IMR-90 (cell line): Measurements from ENCODE around the gene PTPRF. TPM values are rescaled to one million over a fixed set of nuclear protein-coding genes. Genes with fewer than 3 reads are reported as not detected.

ENCODE experiments used
- ATAC-seq: fragments of 200-7000 bp; cut with Tn5 transposase; 2 replicates; pipeline ENCODE4 v1.9.1; 2020; ENCODE audit warnings: low read depth, mild to moderate bottlenecking, moderate library complexity
- BruUV-seq: library from RNA; stranded (reverse); fragments of 400-500 nt; replicated peaks from 2 replicates; lab custom pipeline; 2021; lab: Mats Ljungman, UMichigan
- CTCF ChIA-PET: fragments of 300-600 bp; formaldehyde crosslinking; extraction: SDS; loops from one replicate; lab custom pipeline; 2021; ENCODE audit warnings: antibody characterized with exemption; lab: Yijun Ruan, JAX
- POLR2A ChIA-PET: fragments of 300-600 bp; sonication (Branson Sonifier 250); formaldehyde crosslinking; loops from one replicate; lab custom pipeline; 2022; ENCODE audit warnings: antibody characterized with exemption; ENCODE audit not compliant: unreplicated experiment; lab: Charles Lee
- DNase-seq: peaks from one replicate; pipeline ENCODE4 v3.0.0; 2013
- H2AFZ ChIP-seq: replicated peaks from 2 replicates; pipeline ENCODE3; 2013; ENCODE audit warnings: low read length, mild to moderate bottlenecking; ENCODE audit not compliant: poor library complexity
- H2AK5ac ChIP-seq: 2 replicates; pipeline ENCODE4 v1.6.1; 2013; ENCODE audit warnings: low read depth, low read length, inconsistent platforms
- H2AK9ac ChIP-seq: replicated peaks from 2 replicates; pipeline ENCODE3; 2013; ENCODE audit warnings: mild to moderate bottlenecking, low read depth, low read length, moderate library complexity; ENCODE audit not compliant: poor library complexity
- H2BK120ac ChIP-seq: 2 replicates; pipeline ENCODE4 v1.6.1; 2013; ENCODE audit warnings: low read depth, low read length, inconsistent platforms
- H2BK15ac ChIP-seq: 3 replicates; pipeline ENCODE4 v1.6.1; 2013; ENCODE audit warnings: low read depth, low read length, inconsistent platforms
- H2BK20ac ChIP-seq: 2 replicates; pipeline ENCODE4 v1.6.1; 2013; ENCODE audit warnings: low read depth, mild to moderate bottlenecking, inconsistent platforms, low read length, moderate library complexity
- H2BK5ac ChIP-seq: 2 replicates; pipeline ENCODE4 v1.6.1; 2013; ENCODE audit warnings: mild to moderate bottlenecking, low read depth, low read length, inconsistent platforms; ENCODE audit not compliant: poor library complexity, severe bottlenecking
- H3K14ac ChIP-seq: replicated peaks from 2 replicates; pipeline ENCODE4 v1.6.1; 2013; ENCODE audit warnings: low read depth, low read length, inconsistent platforms
- H3K18ac ChIP-seq: 2 replicates; pipeline ENCODE4 v1.6.1; 2013; ENCODE audit warnings: low read depth, low read length, control low read depth
- H3K23ac ChIP-seq: 2 replicates; pipeline ENCODE4 v1.6.1; 2013; ENCODE audit warnings: low read depth, low read length, inconsistent platforms
- H3K27ac ChIP-seq: 2 replicates; pipeline ENCODE4 v1.5.1; 2013; ENCODE audit warnings: mild to moderate bottlenecking, control low read depth, low read length; ENCODE audit not compliant: insufficient read depth
- H3K27me3 ChIP-seq: 2 replicates; pipeline ENCODE4 v1.6.1; 2013; ENCODE audit warnings: low read length; ENCODE audit not compliant: control insufficient read depth, insufficient read depth
- H3K36me3 ChIP-seq: 2 replicates; pipeline ENCODE4 v1.6.1; 2013; ENCODE audit warnings: low read length, mixed read lengths; ENCODE audit not compliant: control insufficient read depth, insufficient read depth
- H3K4ac ChIP-seq: 2 replicates; pipeline ENCODE4 v1.6.1; 2013; ENCODE audit warnings: low read depth, low read length, inconsistent platforms
- H3K4me1 ChIP-seq: 2 replicates; pipeline ENCODE4 v1.6.1; 2013; ENCODE audit warnings: low read length, mixed read lengths; ENCODE audit not compliant: control insufficient read depth, insufficient read depth
- H3K4me2 ChIP-seq: 2 replicates; pipeline ENCODE4 v1.6.1; 2013; ENCODE audit warnings: low read depth, mild to moderate bottlenecking, control low read depth, low read length, moderate library complexity
- H3K4me3 ChIP-seq: 2 replicates; pipeline ENCODE4 v1.5.1; 2013; ENCODE audit warnings: low read depth, mild to moderate bottlenecking, control low read depth, low read length, moderate library complexity; ENCODE audit not compliant: insufficient read depth
- H3K56ac ChIP-seq: 2 replicates; pipeline ENCODE4 v1.6.1; 2013; ENCODE audit warnings: low read length, inconsistent platforms; ENCODE audit not compliant: insufficient read depth; ENCODE audit errors: extremely low read depth
- H3K79me1 ChIP-seq, 2 experiments: 2 replicates each; pipeline ENCODE4 v1.6.1; 2013; ENCODE audit warnings: low read length in 2 of 2, inconsistent platforms in 1 of 2, low read depth in 1 of 2
- H3K9ac ChIP-seq: 2 replicates; pipeline ENCODE4 v1.6.1; 2013; ENCODE audit warnings: low read depth, low read length, control low read depth
- H3K9me1 ChIP-seq: 2 replicates; pipeline ENCODE4 v1.6.1; 2013; ENCODE audit warnings: low read length, inconsistent platforms; ENCODE audit not compliant: insufficient read depth
- H3K9me3 ChIP-seq: 2 replicates; pipeline ENCODE4 v1.6.1; 2013; ENCODE audit warnings: low read length; ENCODE audit not compliant: control insufficient read depth, insufficient read depth
- H4K20me1 ChIP-seq: 2 replicates; pipeline ENCODE4 v1.6.1; 2013; ENCODE audit warnings: low read length, inconsistent platforms; ENCODE audit not compliant: insufficient read depth
- H4K5ac ChIP-seq: 2 replicates; pipeline ENCODE4 v1.6.1; 2013; ENCODE audit warnings: mild to moderate bottlenecking, low read depth, low read length, control low read depth
- H4K8ac ChIP-seq, 2 experiments: 2 replicates each; pipeline ENCODE4 v1.6.1; 2013; ENCODE audit warnings: low read depth in 2 of 2, low read length in 2 of 2, control low read depth in 1 of 2, inconsistent platforms in 1 of 2
- H4K91ac ChIP-seq: 2 replicates; pipeline ENCODE4 v1.6.1; 2013; ENCODE audit warnings: low read depth, low read length, inconsistent platforms; ENCODE audit not compliant: insufficient read depth
- FOS ChIP-seq: fragments of 150-350 bp; IDR thresholded peaks from 2 replicates; pipeline ENCODE4 v1.6.1; 2016; ENCODE audit warnings: low read depth, low read length
- MAFK ChIP-seq: IDR thresholded peaks from 2 replicates; pipeline ENCODE4 v1.6.1; 2012; ENCODE audit warnings: low read depth, low read length, improper control_type of control experiment
- MAZ ChIP-seq: IDR thresholded peaks from 2 replicates; pipeline ENCODE4 v1.6.1; 2012; ENCODE audit warnings: low read depth, mild to moderate bottlenecking, low read length, improper control_type of control experiment, moderate library complexity, borderline replicate concordance
- RAD21 ChIP-seq: IDR thresholded peaks from 2 replicates; pipeline ENCODE4 v1.6.1; 2012; ENCODE audit warnings: low read length, improper control_type of control experiment
- RFX5 ChIP-seq: IDR thresholded peaks from 2 replicates; pipeline ENCODE4 v1.8.0; 2012; ENCODE audit warnings: low read depth, mild to moderate bottlenecking, low read length, moderate library complexity
- WGBS, 2 experiments: methylation state at CpG; one replicate each; pipeline versions ENCODE4 v1.1.5 to v1.1.7; 2013; ENCODE audit warnings: missing lambda C conversion rate in 2 of 2; ENCODE audit not compliant: insufficient read length in 1 of 2; ENCODE audit errors: extremely low coverage in 2 of 2; 5-methylcytosine and 5-hydroxymethylcytosine counted together
- dilution Hi-C: fragments of 300-500 bp; cut with HindIII; formaldehyde crosslinking; loops from one replicate; pipeline ENCODE4 v1.14.3; 2018; ENCODE audit warnings: low sequenced_read_pairs; ENCODE audit not compliant: unreplicated experiment
- in situ Hi-C: fragments of 300-500 bp; cut with MboI; formaldehyde crosslinking; loops from 3 replicates; pipeline ENCODE4 v1.14.3; 2019; ENCODE audit warnings: low sequenced_read_pairs, inconsistent platforms, mixed read lengths
- intact Hi-C: fragments of 100-400 bp; cut with micrococcal nuclease; formaldehyde crosslinking; loops from 2 replicates; pipeline ENCODE4 v1.10.0; 2022
- polyA plus RNA-seq, 3 experiments: library from polyadenylated mRNA; depleted of rRNA; stranded (reverse); fragments of >200 nt; gene quantifications; 2 replicates each; pipeline ENCODE4 v1.2.3, GENCODE V29; 2012; ENCODE audit warnings: low replicate concordance in 1 of 3
- total RNA-seq: library from RNA; depleted of rRNA; stranded (reverse); fragments of >200 nt; gene quantifications from 2 replicates; pipeline ENCODE4 v1.2.3, GENCODE V29; 2012
- TF ChIP-seq, protein P1 (sequence below): fragments of 150-350 bp; IDR thresholded peaks from 2 replicates; pipeline ENCODE4 v1.6.1; 2017; ENCODE audit warnings: mild to moderate bottlenecking, antibody characterized with exemption, low read length, low read depth
- TF ChIP-seq, protein P2 (sequence below): conservative IDR thresholded peaks from 2 replicates; pipeline ENCODE4 v1.5.1; 2012; ENCODE audit warnings: mild to moderate bottlenecking, low read depth, low read length, improper control_type of control experiment

PTPRF gene
- total and polyA plus RNA-seq, 2 of the 4 experiments (the other 2 are of a cell fraction), result 25.8 to 92.3 TPM

DNA sequence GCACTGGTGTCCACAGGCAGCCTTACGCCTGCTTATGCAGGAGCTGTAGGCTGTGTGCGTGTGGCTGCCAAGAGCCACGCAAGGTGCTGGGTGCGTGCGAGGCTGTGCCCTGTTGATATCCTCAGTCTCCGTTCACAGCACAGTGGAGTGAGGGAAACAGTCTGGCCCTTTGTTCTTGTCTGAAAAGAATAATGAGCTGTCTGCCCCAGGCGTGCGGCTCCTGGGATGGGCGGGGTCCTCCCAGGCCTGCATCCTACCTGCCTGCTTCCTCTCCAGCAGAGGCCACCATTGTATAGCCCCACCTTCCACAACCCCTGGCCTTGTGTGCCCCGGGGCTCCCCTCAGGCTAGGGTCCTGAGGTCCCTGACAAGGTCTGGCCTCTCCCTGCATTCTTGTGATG lies 72.3 kb downstream of the PTPRF start:
- H3K27ac ChIP-seq, result no peak overlapping the region
- no peaks in the 10 kb centered on the region; a peak in 1 of 4 replicates for H3K79me1 ChIP-seq
- H3K27me3 ChIP-seq, result no peaks in the 10 kb centered on the region
- intact Hi-C loops, result no loop called here
- no peak overlapping the region for H2AK5ac ChIP-seq
- no peak overlapping the region for H4K5ac ChIP-seq
- no TSS peak for BruUV-seq
- no peaks in the 10 kb centered on the region for H3K9me1 ChIP-seq
- no peak overlapping the region for H3K9ac ChIP-seq
- H3K18ac ChIP-seq, result no peak overlapping the region
- H2BK120ac ChIP-seq, result no peak overlapping the region
- H2AFZ ChIP-seq, result no peak overlapping the region
- TF ChIP-seq RAD21, result no peak
- TF ChIP-seq, protein P1, sequence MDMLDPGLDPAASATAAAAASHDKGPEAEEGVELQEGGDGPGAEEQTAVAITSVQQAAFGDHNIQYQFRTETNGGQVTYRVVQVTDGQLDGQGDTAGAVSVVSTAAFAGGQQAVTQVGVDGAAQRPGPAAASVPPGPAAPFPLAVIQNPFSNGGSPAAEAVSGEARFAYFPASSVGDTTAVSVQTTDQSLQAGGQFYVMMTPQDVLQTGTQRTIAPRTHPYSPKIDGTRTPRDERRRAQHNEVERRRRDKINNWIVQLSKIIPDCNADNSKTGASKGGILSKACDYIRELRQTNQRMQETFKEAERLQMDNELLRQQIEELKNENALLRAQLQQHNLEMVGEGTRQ, result no peak
- TF ChIP-seq, protein P2, sequence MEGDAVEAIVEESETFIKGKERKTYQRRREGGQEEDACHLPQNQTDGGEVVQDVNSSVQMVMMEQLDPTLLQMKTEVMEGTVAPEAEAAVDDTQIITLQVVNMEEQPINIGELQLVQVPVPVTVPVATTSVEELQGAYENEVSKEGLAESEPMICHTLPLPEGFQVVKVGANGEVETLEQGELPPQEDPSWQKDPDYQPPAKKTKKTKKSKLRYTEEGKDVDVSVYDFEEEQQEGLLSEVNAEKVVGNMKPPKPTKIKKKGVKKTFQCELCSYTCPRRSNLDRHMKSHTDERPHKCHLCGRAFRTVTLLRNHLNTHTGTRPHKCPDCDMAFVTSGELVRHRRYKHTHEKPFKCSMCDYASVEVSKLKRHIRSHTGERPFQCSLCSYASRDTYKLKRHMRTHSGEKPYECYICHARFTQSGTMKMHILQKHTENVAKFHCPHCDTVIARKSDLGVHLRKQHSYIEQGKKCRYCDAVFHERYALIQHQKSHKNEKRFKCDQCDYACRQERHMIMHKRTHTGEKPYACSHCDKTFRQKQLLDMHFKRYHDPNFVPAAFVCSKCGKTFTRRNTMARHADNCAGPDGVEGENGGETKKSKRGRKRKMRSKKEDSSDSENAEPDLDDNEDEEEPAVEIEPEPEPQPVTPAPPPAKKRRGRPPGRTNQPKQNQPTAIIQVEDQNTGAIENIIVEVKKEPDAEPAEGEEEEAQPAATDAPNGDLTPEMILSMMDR, result no peak
- TF ChIP-seq MAFK, result no peak
- TF ChIP-seq MAZ, result no peak
- no peak for TF ChIP-seq FOS
- no peak for TF ChIP-seq RFX5
- H3K23ac ChIP-seq, result no peak overlapping the region
- H3K4me3 ChIP-seq, result no peak overlapping the region
- H3K36me3 ChIP-seq, result peaks cover 57% of the 10 kb centered on the region
- CTCF ChIA-PET, result no interaction called here
- no peak overlapping the region for H4K91ac ChIP-seq
- H3K4me1 ChIP-seq, result no peaks in the 10 kb centered on the region
- dilution Hi-C loops, result no loop called here
- ATAC-seq (no peak), DNase-seq (no peak)
- no peak overlapping the region for H3K14ac ChIP-seq
- H3K56ac ChIP-seq, result no peak overlapping the region
- H3K4ac ChIP-seq, result no peak overlapping the region
- H3K9me3 ChIP-seq, result no peaks in the 10 kb centered on the region
- H4K8ac ChIP-seq, result no peak overlapping the region
- no peak overlapping the region for H2AK9ac ChIP-seq
- 90% methylated on average over 6 of the region's 10 CpGs; no CpG with 5 or more reads in 1 of the 2 experiments for whole genome bisulfite sequencing, 2 experiments
- no peak overlapping the region for H2BK20ac ChIP-seq
- no peaks in the 10 kb centered on the region; the same call in 1 of the 2 replicates for H4K20me1 ChIP-seq
- no peak overlapping the region for H2BK5ac ChIP-seq
- H3K4me2 ChIP-seq, result no peak overlapping the region
- no peak overlapping the region for H2BK15ac ChIP-seq
- POLR2A ChIA-PET, result no interaction called here
- in situ Hi-C loops, result no loop called here
